ENCODE results near the gene PIGN. TPM values are rescaled to one million over a fixed set of nuclear protein-coding genes. Genes with fewer than 3 reads are reported as not detected.

Gene PIGN
- total and polyA plus RNA-seq, 2 of the 8 experiments (the other 6 are each of a cell fraction or from before 2014, with no cell fraction given), result 20.9 to 26.3 TPM

GRCh38 chr18:62018034-62018758, 168.7 kb downstream of the PIGN start:
- Histone ChIP-seq H3K4ac (replicated peaks; ENCODE audit: insufficient read length, low read depth, low read length) (no peak overlapping the region), H2AFZ (ENCODE audit: low read length) (peak overlapping the region; percentile 33; the same call in 1 of the 2 replicates), H3K4me1 (replicated peaks in 1 of 4; ENCODE audit: control insufficient read depth in 3 of 4, insufficient read depth in 4 of 4, low read length in 3 of 4) (no peaks in the 10 kb centered on the region), H3K27ac (ENCODE audit: low read depth, low read length) (no peak overlapping the region), H3K9ac (replicated peaks in 1 of 4; ENCODE audit: extremely low read depth in 1 of 4, low read depth in 3 of 4, low read length in 3 of 4) (no peak overlapping the region), H3K4me3 (ENCODE audit: extremely low read depth in 1 of 4, insufficient read depth in 2 of 4, low read depth in 3 of 4, low read length in 4 of 4) (no peak overlapping the region), H3K27me3 (replicated peaks in 1 of 4; ENCODE audit: control insufficient read depth in 3 of 4, extremely low read depth in 1 of 4, insufficient read depth in 3 of 4, low read length in 3 of 4) (no peaks in the 10 kb centered on the region), H4K8ac (ENCODE audit: extremely low read depth, insufficient read depth, low read length) (peak overlapping the region; percentile 46; the same call in 1 of the 2 replicates), H2BK5ac (ENCODE audit: low read depth, low read length) (no peak overlapping the region), H2BK120ac (replicated peaks; ENCODE audit: low read depth, low read length) (no peak overlapping the region), H3K23me2 (ENCODE audit: low read depth, low read length) (no peaks in the 10 kb centered on the region), H3K9me3 (ENCODE audit: insufficient read depth in 2 of 2, low read depth in 1 of 2, low read length in 1 of 2) (no peaks in the 10 kb centered on the region), H3K36me3 (ENCODE audit: control insufficient read depth in 2 of 4, insufficient read depth in 4 of 4, low read length in 3 of 4) (no peaks in the 10 kb centered on the region), H3K4me2 (ENCODE audit: insufficient read depth in 1 of 2, low read depth in 2 of 2, low read length in 2 of 2) (no peak overlapping the region), H3K56ac (replicated peaks; ENCODE audit: insufficient read length, low read depth, low read length) (no peak overlapping the region), H2BK20ac (ENCODE audit: low read length) (no peak overlapping the region), H3K18ac (ENCODE audit: extremely low read depth, low read length) (no peak overlapping the region), H4K20me1 (replicated peaks in 1 of 2; ENCODE audit: control insufficient read depth in 1 of 2, insufficient read depth in 2 of 2, low read length in 2 of 2) (no peaks in the 10 kb centered on the region), H3K79me2 (ENCODE audit: control insufficient read depth in 1 of 2, insufficient read depth in 2 of 2, low read length in 2 of 2) (no peaks in the 10 kb centered on the region), H3K79me1 (ENCODE audit: low read depth, low read length) (no peaks in the 10 kb centered on the region), H2BK15ac (ENCODE audit: low read length) (no peak overlapping the region), H4K5ac (ENCODE audit: insufficient read length, low read depth, low read length) (no peak overlapping the region), H4K91ac (replicated peaks; ENCODE audit: insufficient read length, low read length) (no peak overlapping the region), H2AK5ac (ENCODE audit: low read depth, low read length) (no peak overlapping the region), H2BK12ac (ENCODE audit: low read depth, low read length) (no peak overlapping the region), H3K14ac (ENCODE audit: insufficient read length) (no peak overlapping the region), H3K23ac (ENCODE audit: insufficient read length) (no peak overlapping the region)
- FAIRE-seq (no peak), DNase-seq (ENCODE audit: low read depth in 1 of 2, low spot score in 2 of 2) (no peak)
- 91% methylated on average over 9 of the region's 9 CpGs; no CpG with 5 or more reads in 1 of the 2 experiments for WGBS, 2 experiments (ENCODE audit: extremely low coverage in 1 of 2, insufficient coverage in 1 of 2, insufficient read length in 1 of 2, insufficient replicate concordance in 2 of 2, low coverage in 1 of 2, low lambda C conversion rate in 2 of 2, missing lambda C conversion rate in 1 of 2)
- CTCF ChIA-PET (ENCODE audit: partially characterized antibody), result interaction anchor here (0.7 to 1.2 kb wide), 2 partner anchors 15 to 141 kb away, joined by 3 read pairs; no protein-coding TSS in a partner anchor
- TF ChIP-seq JUN (IDR thresholded peaks at IDR 0.05; ENCODE audit: low read depth, low read length), result no peak
- no peak for TF ChIP-seq FOSL1 (IDR thresholded peaks at IDR 0.05; ENCODE audit: insufficient read depth, low read depth, low read length)
- no peak for TF ChIP-seq POLR2AphosphoS5 (IDR thresholded peaks at IDR 0.05; ENCODE audit: low read depth, low read length)
- POLR2A ChIA-PET (ENCODE audit: partially characterized antibody), result no interaction called here

Measured in H1 (cell line).